Measurements from ENCODE around the gene TRIM42.

Gene TRIM42

GRCh38 chr3:140731440-140732119 lies 53.7 kb downstream of the TRIM42 start:
- Histone ChIP-seq H3K36me3 (ENCODE audit: insufficient read depth, low read length) (no peaks in the 10 kb centered on the region), H3K4me3 (ENCODE audit: low read length) (no peak overlapping the region), H3K4me1 (ENCODE audit: insufficient read depth, low read length) (no peaks in the 10 kb centered on the region), H3K9me3 (ENCODE audit: insufficient read depth, low read depth, low read length) (no peaks in the 10 kb centered on the region), H3K27ac (ENCODE audit: low read depth, low read length) (no peak overlapping the region), H3K9ac (ENCODE audit: low read depth, low read length) (no peak overlapping the region), H3K27me3 (ENCODE audit: insufficient read depth, low read length) (no peaks in the 10 kb centered on the region)
- 93% methylated on average over 6 of the region's 6 CpGs for WGBS

GRCh38 chr3:140733623-140734022 lies 55.8 kb downstream of the TRIM42 start:
- Histone ChIP-seq H3K4me3 (ENCODE audit: low read length) (no peak overlapping the region), H3K9ac (ENCODE audit: low read depth, low read length) (no peak overlapping the region), H3K4me1 (ENCODE audit: insufficient read depth, low read length) (no peaks in the 10 kb centered on the region), H3K27me3 (ENCODE audit: insufficient read depth, low read length) (no peaks in the 10 kb centered on the region), H3K27ac (ENCODE audit: low read depth, low read length) (no peak overlapping the region), H3K36me3 (ENCODE audit: insufficient read depth, low read length) (no peaks in the 10 kb centered on the region), H3K9me3 (ENCODE audit: insufficient read depth, low read depth, low read length) (no peaks in the 10 kb centered on the region)
- WGBS, result 86% methylated on average over 3 of the region's 3 CpGs

GRCh38 chr3:140736863-140737460 lies 59.1 kb downstream of the TRIM42 start:
- H3K9me3 ChIP-seq (ENCODE audit: insufficient read depth, low read depth, low read length), result no peaks in the 10 kb centered on the region
- WGBS, result 41% methylated on average over 4 of the region's 5 CpGs
- no peaks in the 10 kb centered on the region for H3K36me3 ChIP-seq (ENCODE audit: insufficient read depth, low read length)
- H3K9ac ChIP-seq (ENCODE audit: low read depth, low read length), result no peak overlapping the region
- no peak overlapping the region for H3K4me3 ChIP-seq (ENCODE audit: low read length)
- no peaks in the 10 kb centered on the region for H3K4me1 ChIP-seq (ENCODE audit: insufficient read depth, low read length)
- H3K27me3 ChIP-seq (ENCODE audit: insufficient read depth, low read length), result no peaks in the 10 kb centered on the region
- H3K27ac ChIP-seq (ENCODE audit: low read depth, low read length), result no peak overlapping the region

- Histone ChIP-seq H3K27me3 (ENCODE audit: insufficient read depth, low read length) (no peaks in the 10 kb centered on the region), H3K36me3 (ENCODE audit: insufficient read depth, low read length) (no peaks in the 10 kb centered on the region), H3K27ac (ENCODE audit: low read depth, low read length) (no peak overlapping the region), H3K4me3 (ENCODE audit: low read length) (no peak overlapping the region), H3K4me1 (ENCODE audit: insufficient read depth, low read length) (no peaks in the 10 kb centered on the region), H3K9ac (ENCODE audit: low read depth, low read length) (no peak overlapping the region), H3K9me3 (ENCODE audit: insufficient read depth, low read depth, low read length) (no peaks in the 10 kb centered on the region)
- WGBS, result 84% methylated on average over 2 of the region's 2 CpGs
These were observed 64.3 kb downstream of the TRIM42 start for GRCh38 chr3:140742116-140742515.

- WGBS, result 92% methylated on average over 3 of the region's 3 CpGs
- no peak overlapping the region for H3K4me3 ChIP-seq (ENCODE audit: low read length)
- H3K9me3 ChIP-seq (ENCODE audit: insufficient read depth, low read depth, low read length), result no peaks in the 10 kb centered on the region
- H3K36me3 ChIP-seq (ENCODE audit: insufficient read depth, low read length), result no peaks in the 10 kb centered on the region
- no peaks in the 10 kb centered on the region for H3K4me1 ChIP-seq (ENCODE audit: insufficient read depth, low read length)
- H3K27ac ChIP-seq (ENCODE audit: low read depth, low read length), result no peak overlapping the region
- H3K9ac ChIP-seq (ENCODE audit: low read depth, low read length), result no peak overlapping the region
- H3K27me3 ChIP-seq (ENCODE audit: insufficient read depth, low read length), result no peaks in the 10 kb centered on the region
These were observed 70.3 kb downstream of the TRIM42 start for GRCh38 chr3:140748171-140748570.

GRCh38 chr3:140748903-140749302 lies 71.0 kb downstream of the TRIM42 start:
- Histone ChIP-seq H3K9ac (ENCODE audit: low read depth, low read length) (no peak overlapping the region), H3K4me3 (ENCODE audit: low read length) (no peak overlapping the region), H3K36me3 (ENCODE audit: insufficient read depth, low read length) (no peaks in the 10 kb centered on the region), H3K27ac (ENCODE audit: low read depth, low read length) (no peak overlapping the region), H3K4me1 (ENCODE audit: insufficient read depth, low read length) (no peaks in the 10 kb centered on the region), H3K9me3 (ENCODE audit: insufficient read depth, low read depth, low read length) (no peaks in the 10 kb centered on the region), H3K27me3 (ENCODE audit: insufficient read depth, low read length) (no peaks in the 10 kb centered on the region)
- WGBS, result 100% methylated on average over 1 of the region's 1 CpG
